ENCODE data around the gene EFNA1.
A peak's percentile ranks its signal among the peaks of the same experiment; 100 is the strongest.

DNA sequence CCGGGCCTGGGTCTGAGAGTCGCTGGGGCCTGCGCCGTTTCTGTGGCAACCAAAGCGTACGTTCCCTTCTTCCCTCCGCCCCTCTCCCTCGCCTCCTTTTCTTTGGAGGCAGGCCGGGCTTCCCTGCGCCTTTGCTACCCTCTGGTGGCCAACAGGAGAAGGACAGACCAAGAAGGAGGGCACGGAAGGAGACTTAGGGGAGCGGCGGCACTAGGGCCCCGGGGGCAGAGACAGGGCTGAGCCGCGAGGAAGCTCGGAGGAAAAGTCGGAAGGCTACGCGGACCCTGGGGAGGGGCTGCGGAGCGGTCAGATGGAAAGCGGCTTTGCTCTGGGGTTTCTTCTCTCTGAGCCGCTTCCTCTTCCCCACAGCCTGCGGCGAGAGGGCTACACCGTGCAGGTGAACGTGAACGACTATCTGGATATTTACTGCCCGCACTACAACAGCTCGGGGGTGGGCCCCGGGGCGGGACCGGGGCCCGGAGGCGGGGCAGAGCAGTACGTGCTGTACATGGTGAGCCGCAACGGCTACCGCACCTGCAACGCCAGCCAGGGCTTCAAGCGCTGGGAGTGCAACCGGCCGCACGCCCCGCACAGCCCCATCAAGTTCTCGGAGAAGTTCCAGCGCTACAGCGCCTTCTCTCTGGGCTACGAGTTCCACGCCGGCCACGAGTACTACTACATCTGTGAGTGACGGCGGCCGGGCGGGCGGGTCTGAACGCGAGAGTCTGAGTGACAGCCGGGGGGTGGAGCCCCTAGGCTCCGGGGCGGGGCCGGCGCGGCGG is 42.8 kb upstream of the EFNA1 start:
- TF ChIP-seq CTCF (conservative IDR thresholded peaks at IDR 0.05; ENCODE audit: low read depth, low read length) (peak; percentile 92), EZH2 (IDR thresholded peaks at IDR 0.05; ENCODE audit: low read length, unreplicated experiment) (no peak)

Measured in PC-3 (cell line).